B cell (primary cell): ENCODE results near the gene FBLIM1. TPM values are rescaled to one million over a fixed set of nuclear protein-coding genes. Genes with fewer than 3 reads are reported as not detected.

Experiments used
- ATAC-seq: fragments of 200-7000 bp; cut with Tn5 transposase; one replicate; pipeline ENCODE4 v1.10.0; 2021; ENCODE audit warnings: low read depth, mild to moderate bottlenecking, moderate number of reproducible peaks, moderate library complexity
- CTCF ChIA-PET: fragments of 350-600 bp; sonication (Branson Sonifier 250); formaldehyde crosslinking; loops from one replicate; lab custom pipeline; 2021; ENCODE audit warnings: antibody characterized with exemption, inconsistent platforms; lab: Charles Lee
- POLR2A ChIA-PET: fragments of 350-600 bp; sonication (Branson Sonifier 250); formaldehyde crosslinking; loops from one replicate; lab custom pipeline; 2021; ENCODE audit warnings: antibody characterized with exemption; lab: Charles Lee
- DNase-seq: peaks from one replicate; pipeline ENCODE4 v3.0.0; 2013
- H2AFZ ChIP-seq: 2 replicates; pipeline ENCODE4 v1.6.1; 2012; ENCODE audit warnings: mild to moderate bottlenecking, low read depth, low read length; ENCODE audit not compliant: insufficient read depth, poor library complexity, severe bottlenecking
- H3K27ac ChIP-seq, 2 donors: 1 replicate in 1 of 2; 2 replicates in 1 of 2; pipeline ENCODE4 v1.5.1; 2012 to 2013; ENCODE audit warnings: low read length in 2 of 2, mild to moderate bottlenecking in 2 of 2, moderate library complexity in 1 of 2
- H3K27me3 ChIP-seq, 4 experiments: fragments of 200-600 bp in 1 of 4; sonication (generic) in 1 of 4; replicated peaks in 1 of 4; 1 replicate in 2 of 4; 2 replicates in 2 of 4; pipeline versions ENCODE4 v1.6.1 to v1.7.0; 2013 to 2016; ENCODE audit warnings: low read length in 3 of 4, mild to moderate bottlenecking in 2 of 4, mixed read lengths in 1 of 4, moderate library complexity in 1 of 4; ENCODE audit not compliant: insufficient read depth in 4 of 4, control insufficient read depth in 3 of 4; ENCODE audit errors: control extremely low read depth in 1 of 4
- H3K36me3 ChIP-seq, 2 experiments: replicated peaks in 1 of 2; 1 replicate in 1 of 2; 2 replicates in 1 of 2; pipeline versions ENCODE4 v1.6.1 to v1.7.1; 2013; ENCODE audit warnings: low read length in 1 of 2; ENCODE audit not compliant: insufficient read depth in 2 of 2, control insufficient read depth in 1 of 2; ENCODE audit errors: control extremely low read depth in 1 of 2, extremely low read depth in 1 of 2
- H3K4me1 ChIP-seq, 2 donors: fragments of 200-600 bp in 1 of 2; sonication (generic) in 1 of 2; 1 replicate in 1 of 2; 2 replicates in 1 of 2; pipeline versions ENCODE4 v1.5.1 to v1.6.1; 2013 to 2017; ENCODE audit warnings: low read length in 2 of 2; ENCODE audit not compliant: control insufficient read depth in 2 of 2, insufficient read depth in 2 of 2
- H3K4me2 ChIP-seq: replicated peaks from 2 replicates; pipeline ENCODE3; 2012; ENCODE audit warnings: mild to moderate bottlenecking, low read depth, low read length; ENCODE audit not compliant: poor library complexity, severe bottlenecking
- H3K4me3 ChIP-seq, 5 experiments: fragments of 200-600 bp in 1 of 5; sonication (generic) in 1 of 5; 1 replicate in 3 of 5; 2 replicates in 2 of 5; pipeline versions ENCODE4 v1.5.1 to v1.7.0; 2011 to 2016; ENCODE audit warnings: low read length in 4 of 5, mild to moderate bottlenecking in 4 of 5, low read depth in 2 of 5, control low read depth in 1 of 5, moderate library complexity in 1 of 5; ENCODE audit not compliant: insufficient read depth in 1 of 5; ENCODE audit errors: control extremely low read depth in 1 of 5, extremely low read depth in 1 of 5
- H3K79me2 ChIP-seq: fragments of 200-600 bp; sonication (generic); one replicate; pipeline ENCODE4 v1.6.0; 2016; ENCODE audit warnings: low read length; ENCODE audit not compliant: control insufficient read depth, insufficient read depth
- H3K9ac ChIP-seq: fragments of 200-600 bp; sonication (generic); 2 replicates; pipeline ENCODE4 v1.6.1; 2017; ENCODE audit warnings: mild to moderate bottlenecking, low read length, moderate library complexity
- H3K9me3 ChIP-seq, 3 donors: one replicate each; pipeline versions ENCODE4 v1.6.1 to v1.7.1; 2013; ENCODE audit warnings: low read length in 2 of 3; ENCODE audit not compliant: control insufficient read depth in 2 of 3, insufficient read depth in 1 of 3; ENCODE audit errors: control extremely low read depth in 1 of 3
- H4K20me1 ChIP-seq: 2 replicates; pipeline ENCODE4 v1.6.0; 2012; ENCODE audit warnings: mild to moderate bottlenecking, low read length; ENCODE audit not compliant: insufficient read depth, control insufficient read depth, poor library complexity, severe bottlenecking
- H3K27ac Mint-ChIP-seq: one replicate; pipeline ENCODE4 v1.8.0; 2021; ENCODE audit warnings: mixed read lengths
- H3K27me3 Mint-ChIP-seq: one replicate; pipeline ENCODE4 v1.8.0; 2021; ENCODE audit warnings: mixed read lengths
- H3K4me1 Mint-ChIP-seq: one replicate; pipeline ENCODE4 v1.8.0; 2021; ENCODE audit warnings: mixed read lengths
- H3K4me3 Mint-ChIP-seq: one replicate; pipeline ENCODE4 v1.8.0; 2021; ENCODE audit warnings: mixed read lengths
- H3K9me3 Mint-ChIP-seq: one replicate; pipeline ENCODE4 v1.8.0; 2022; ENCODE audit warnings: mixed read lengths; ENCODE audit not compliant: insufficient read depth
- CTCF ChIP-seq: fragments of 200-600 bp; IDR thresholded peaks from one replicate; pipeline ENCODE4 v1.8.0; 2022; ENCODE audit warnings: antibody characterized with exemption, mild to moderate bottlenecking
- EZH2 ChIP-seq: IDR thresholded peaks from 2 replicates; pipeline ENCODE4 v1.6.1; 2012; ENCODE audit warnings: borderline replicate concordance, low read depth, mild to moderate bottlenecking, moderate library complexity, low read length; ENCODE audit not compliant: insufficient read depth, poor library complexity, severe bottlenecking
- WGBS: methylation state at CpG from one replicate; pipeline ENCODE4 v1.1.5; 2013; ENCODE audit warnings: missing lambda C conversion rate; ENCODE audit not compliant: insufficient coverage; 5-methylcytosine and 5-hydroxymethylcytosine counted together
- intact Hi-C: fragments of 100-400 bp; cut with micrococcal nuclease; formaldehyde crosslinking; loops from one replicate; pipeline ENCODE4 v1.10.0; 2022
- polyA plus RNA-seq: library from polyadenylated mRNA; depleted of rRNA; stranded (reverse); fragments of >200 nt; gene quantifications from 2 replicates; pipeline ENCODE4 v1.2.3, GENCODE V29; 2012
- total RNA-seq, 2 donors: library from RNA; stranded (reverse); fragments of 120-200 nt in 1 of 2; gene quantifications; 1 replicate in 1 of 2; 2 replicates in 1 of 2; pipeline versions ENCODE4 v1.2.3 to v1.2.4, GENCODE V29; 2013 to 2022

FBLIM1 gene
- total and polyA plus RNA-seq, 2 donors (not counting 1 experiment from before 2014, with no cell fraction given) = not detected

GRCh38 chr1:15777909-15778707, 19.5 kb downstream of the FBLIM1 start:
- no peak overlapping the region for H3K4me3 ChIP-seq
- DNase-seq (no peak), ATAC-seq (no peak)
- ChIA-PET CTCF (interaction anchor here (0.5 to 0.6 kb wide), 2 partner anchors 14 to 226 kb away, joined by 3 to 4 read pairs; no protein-coding TSS in a partner anchor), POLR2A (interaction anchor here (0.6 kb wide), 1 partner anchor 23 kb away, joined by 3 read pairs; no protein-coding TSS in a partner anchor)
- no peak overlapping the region for H2AFZ ChIP-seq
- no peaks in the 10 kb centered on the region for H3K9me3 Mint-ChIP-seq
- H3K36me3 ChIP-seq = no peaks in the 10 kb centered on the region
- no peak overlapping the region for H3K27ac ChIP-seq
- no peaks in the 10 kb centered on the region for H3K79me2 ChIP-seq
- no peak overlapping the region for H3K27ac Mint-ChIP-seq
- H3K4me2 ChIP-seq = no peak overlapping the region
- intact Hi-C loops = no loop called here
- no peak overlapping the region for H3K9ac ChIP-seq
- peaks cover 8% of the 10 kb centered on the region for H3K27me3 Mint-ChIP-seq
- no peaks in the 10 kb centered on the region for H3K4me1 Mint-ChIP-seq
- no peak overlapping the region for H3K4me3 Mint-ChIP-seq
- H3K4me1 ChIP-seq = no peaks in the 10 kb centered on the region
- TF ChIP-seq EZH2 (no peak), CTCF (no peak)
- peaks cover 0 to 3% (median 0%) of the 10 kb centered on the region in 4 experiments for H3K27me3 ChIP-seq
- H4K20me1 ChIP-seq = no peaks in the 10 kb centered on the region
- WGBS = 79% methylated on average over 2 of the region's 7 CpGs
- H3K9me3 ChIP-seq = no peaks in the 10 kb centered on the region

DNA sequence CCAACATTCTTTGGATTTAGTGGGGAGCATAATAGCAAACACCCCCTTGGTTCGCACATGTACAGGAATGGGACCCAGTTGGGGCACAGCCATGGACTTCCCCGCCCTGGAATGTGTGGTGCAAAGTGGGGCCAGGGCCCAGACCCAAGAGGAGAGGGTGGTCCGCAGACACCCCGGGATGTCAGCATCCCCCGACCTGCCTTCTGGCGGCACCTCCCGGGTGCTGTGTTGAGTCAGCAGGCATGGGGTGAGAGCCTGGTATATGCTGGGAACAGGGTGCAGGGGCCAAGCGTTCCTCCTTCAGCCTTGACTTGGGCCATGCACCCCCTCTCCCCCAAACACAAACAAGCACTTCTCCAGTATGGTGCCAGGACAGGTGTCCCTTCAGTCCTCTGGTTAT, 27.1 kb downstream of the FBLIM1 start:
- no peak for ATAC-seq
- H3K27me3 ChIP-seq = no peaks in the 10 kb centered on the region
- no peaks in the 10 kb centered on the region for H3K9me3 ChIP-seq
- no peak overlapping the region for H2AFZ ChIP-seq
- Mint-ChIP-seq H3K9me3 (no peaks in the 10 kb centered on the region), H3K4me1 (no peaks in the 10 kb centered on the region), H3K4me3 (no peak overlapping the region), H3K27me3 (peaks cover 7% of the 10 kb centered on the region), H3K27ac (no peak overlapping the region)
- no peaks in the 10 kb centered on the region for H3K36me3 ChIP-seq
- WGBS = 100% methylated on average over 3 of the region's 8 CpGs
- H3K79me2 ChIP-seq = no peaks in the 10 kb centered on the region
- H4K20me1 ChIP-seq = no peaks in the 10 kb centered on the region
- no peak for TF ChIP-seq EZH2
- no peak for TF ChIP-seq CTCF
- H3K4me1 ChIP-seq = no peaks in the 10 kb centered on the region
- H3K27ac ChIP-seq = no peak overlapping the region
- no peak overlapping the region for H3K9ac ChIP-seq
- CTCF ChIA-PET = no interaction called here
- no peak for DNase-seq
- POLR2A ChIA-PET = no interaction called here
- intact Hi-C loops = no loop called here
- no peak overlapping the region for H3K4me2 ChIP-seq
- no peak overlapping the region for H3K4me3 ChIP-seq
